CD4-positive, alpha-beta T cell treated with Interferon gamma for 1 hour (primary cell): Measurements from ENCODE around the gene ARL4C.

Source experiments
- DNase-seq: peaks from one replicate; pipeline ENCODE4 v3.0.0-alpha.2; 2020

Gene ARL4C, protein sequence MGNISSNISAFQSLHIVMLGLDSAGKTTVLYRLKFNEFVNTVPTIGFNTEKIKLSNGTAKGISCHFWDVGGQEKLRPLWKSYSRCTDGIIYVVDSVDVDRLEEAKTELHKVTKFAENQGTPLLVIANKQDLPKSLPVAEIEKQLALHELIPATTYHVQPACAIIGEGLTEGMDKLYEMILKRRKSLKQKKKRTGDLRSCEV

DNA sequence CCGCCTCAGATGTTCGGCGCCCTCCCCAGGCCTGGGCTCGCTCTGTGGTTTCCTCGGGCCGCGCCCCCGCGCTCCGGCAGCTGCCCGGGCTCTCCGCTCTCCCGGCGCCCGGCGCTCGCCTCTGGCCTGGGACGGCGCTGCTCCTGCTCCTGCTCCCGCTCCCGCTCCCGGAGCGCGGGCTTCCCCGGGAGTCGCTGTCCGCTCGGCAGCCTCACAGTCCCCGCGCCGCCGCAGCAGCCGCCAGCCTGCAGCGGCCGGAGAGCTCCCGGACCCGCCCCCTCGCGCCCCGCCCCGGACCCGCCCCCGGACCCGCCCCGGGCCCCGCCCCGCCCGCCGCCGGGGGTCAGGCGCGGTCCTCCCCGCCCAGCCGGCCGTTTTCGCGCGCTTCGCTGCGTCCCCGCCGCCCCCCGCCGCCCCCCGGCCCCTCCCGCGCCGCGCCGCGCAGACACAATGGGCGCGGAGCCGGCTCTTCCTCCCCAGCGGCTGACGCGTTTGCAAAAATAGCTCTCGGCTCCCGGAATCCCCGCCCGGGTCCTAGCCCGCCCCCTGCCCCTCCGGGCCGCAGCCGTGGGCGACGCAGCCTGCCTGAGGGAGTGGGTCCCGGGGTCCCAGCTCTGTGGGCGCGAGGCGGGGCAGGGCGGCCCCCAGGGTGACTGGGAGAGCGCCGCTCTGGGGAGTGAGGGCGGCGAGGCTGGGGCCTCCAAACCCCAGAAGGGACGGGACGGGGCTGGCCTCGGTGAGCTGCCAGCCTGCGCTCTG, at the start of gene ARL4C:
ARL4C (minus strand) TSS at position 247 of the 759 bp plus-strand sequence. CDS start 495 bp downstream, outside the sequence.
- DNase-seq: peak; percentile 72

DNA sequence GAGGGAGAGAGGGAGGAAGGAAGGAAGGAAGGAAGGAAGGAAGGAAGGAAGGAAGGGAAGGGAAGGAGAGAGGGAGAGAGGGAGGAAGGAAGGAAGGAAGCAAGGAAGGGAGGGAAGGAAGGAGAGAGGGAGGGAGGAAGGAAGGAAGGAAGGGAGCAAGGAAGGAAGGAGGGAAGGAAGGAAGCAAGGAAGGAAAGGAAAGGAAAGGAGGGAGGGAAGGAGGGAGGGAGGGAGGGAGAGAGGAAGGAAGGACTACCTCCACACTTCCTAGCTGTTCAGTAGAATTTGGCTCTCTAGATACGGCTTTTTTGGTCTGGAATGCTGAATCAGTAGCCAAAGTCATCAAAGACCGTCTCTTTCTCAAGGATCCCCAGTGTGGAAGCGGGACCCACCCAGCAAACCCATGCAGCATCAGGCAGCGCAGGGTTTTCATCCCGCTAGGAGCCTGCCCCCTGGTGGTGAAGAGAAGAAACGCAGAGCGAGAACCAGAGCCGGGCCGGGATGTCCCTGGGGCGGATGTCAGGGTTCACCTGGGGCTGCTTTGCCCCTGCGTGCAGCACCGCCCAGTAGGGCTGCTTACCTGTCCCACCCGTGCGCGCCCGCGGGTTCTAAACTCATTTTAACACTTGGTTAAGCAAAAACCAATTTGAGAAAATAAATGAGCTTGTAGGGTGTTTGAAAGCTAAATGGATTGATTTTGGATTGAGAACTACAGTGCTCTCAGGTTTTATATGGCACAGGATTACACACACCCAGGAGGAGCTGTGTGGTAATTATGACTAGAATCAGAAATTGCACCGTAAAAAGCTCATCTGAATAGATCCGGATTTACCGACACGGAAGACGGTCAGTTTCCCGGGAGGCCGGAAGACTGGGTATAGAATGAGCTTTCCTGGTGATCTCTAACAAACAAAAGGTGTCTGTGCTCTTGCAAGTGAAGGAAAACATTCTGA, 48.1 kb upstream of the ARL4C start:
- peak; percentile 61 for DNase-seq

DNA sequence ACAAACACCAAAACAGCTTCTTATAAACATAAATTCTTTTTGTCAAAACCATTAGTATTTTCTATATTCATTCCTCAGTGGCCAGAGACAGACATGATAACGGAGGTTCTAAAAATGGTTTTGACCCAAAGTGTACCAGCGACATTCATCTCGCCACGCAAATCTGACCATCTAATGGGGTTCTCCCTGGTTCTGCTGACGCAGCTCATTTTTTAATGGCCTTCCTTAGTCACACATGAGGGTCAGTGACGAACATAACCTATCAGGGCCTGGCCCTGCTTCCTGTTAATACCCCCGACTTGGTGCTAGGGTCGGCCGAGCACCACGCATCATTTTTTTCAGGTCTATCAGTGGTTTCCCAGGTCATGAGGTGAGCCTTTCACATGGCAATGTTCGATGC, 45.9 kb upstream of the ARL4C start:
- no peak for DNase-seq

DNA sequence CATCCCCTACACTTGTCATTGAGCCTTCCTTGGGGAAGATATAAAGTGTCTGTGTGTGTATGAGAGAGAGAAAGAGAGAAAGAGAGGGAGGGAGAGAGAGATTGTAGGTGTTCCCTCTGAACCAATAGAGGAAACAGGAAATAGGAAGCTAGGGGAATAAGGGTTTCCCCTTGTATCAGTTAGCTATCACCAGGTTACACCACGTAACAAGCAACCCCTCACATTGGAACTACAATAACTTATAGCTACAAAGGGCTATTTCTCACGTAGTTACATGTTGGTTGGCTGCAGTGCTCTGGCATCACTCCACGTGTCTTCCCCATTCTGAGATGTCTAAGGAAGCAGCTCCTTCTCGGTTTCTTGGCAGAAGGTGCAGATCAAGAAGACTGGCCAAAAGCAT, 41.0 kb upstream of the ARL4C start:
- DNase-seq: no peak

DNA sequence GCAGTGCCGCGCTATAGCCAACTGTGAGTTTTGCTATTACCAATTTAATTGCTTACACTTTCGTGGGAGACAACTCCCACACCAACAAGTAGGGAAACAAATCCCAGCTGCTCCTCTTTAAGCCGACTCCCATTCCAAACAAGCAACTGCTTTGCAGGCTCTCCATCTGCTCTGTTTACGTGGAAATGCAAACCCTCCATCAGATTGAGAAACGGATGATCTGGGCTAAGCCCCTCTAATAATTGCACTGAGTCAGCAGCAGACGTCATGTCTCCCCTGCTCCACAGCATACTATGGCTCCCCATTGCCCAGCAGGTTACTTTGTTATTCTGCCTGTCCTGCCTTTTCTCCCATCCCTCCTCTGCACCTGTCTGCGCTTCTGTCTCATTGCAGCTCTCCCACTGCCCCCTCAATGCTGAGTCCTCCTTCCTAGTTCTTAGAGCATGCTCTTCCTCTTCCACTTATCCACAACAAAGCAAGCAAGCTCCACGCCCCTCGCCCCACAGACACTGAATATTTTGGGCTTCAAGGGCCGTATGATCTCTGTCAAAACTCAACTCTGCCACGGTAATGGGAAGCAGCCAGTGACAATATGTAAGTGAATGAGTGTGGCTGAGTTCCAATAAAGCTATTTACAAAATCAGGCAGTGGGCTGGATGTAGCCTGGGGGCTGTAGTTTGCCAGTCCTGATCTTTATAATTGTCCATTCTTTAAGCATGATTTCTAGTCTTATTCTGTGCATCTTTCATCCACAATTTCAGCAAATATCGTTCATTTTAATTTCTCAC, 39.5 kb upstream of the ARL4C start:
- no peak for DNase-seq

DNA sequence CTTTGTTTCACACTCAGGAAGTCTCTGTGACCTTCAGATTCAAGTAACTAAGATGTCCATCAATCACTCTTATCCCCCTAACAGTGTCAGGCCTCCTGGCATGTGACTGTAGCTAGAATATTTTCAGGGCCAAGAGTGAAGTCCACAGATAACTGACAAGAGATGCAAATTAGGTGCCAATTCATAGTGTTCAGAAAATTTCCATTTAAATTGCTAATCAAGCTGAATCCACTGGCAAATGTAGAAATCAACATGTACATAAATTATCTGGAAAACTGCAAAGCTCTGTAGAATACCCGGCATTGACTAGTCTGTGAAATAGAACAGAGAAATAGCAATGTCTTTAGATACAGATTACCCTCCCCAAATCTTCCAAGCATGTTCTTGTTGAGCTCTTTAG, 38.6 kb upstream of the ARL4C start:
- DNase-seq: no peak

DNA sequence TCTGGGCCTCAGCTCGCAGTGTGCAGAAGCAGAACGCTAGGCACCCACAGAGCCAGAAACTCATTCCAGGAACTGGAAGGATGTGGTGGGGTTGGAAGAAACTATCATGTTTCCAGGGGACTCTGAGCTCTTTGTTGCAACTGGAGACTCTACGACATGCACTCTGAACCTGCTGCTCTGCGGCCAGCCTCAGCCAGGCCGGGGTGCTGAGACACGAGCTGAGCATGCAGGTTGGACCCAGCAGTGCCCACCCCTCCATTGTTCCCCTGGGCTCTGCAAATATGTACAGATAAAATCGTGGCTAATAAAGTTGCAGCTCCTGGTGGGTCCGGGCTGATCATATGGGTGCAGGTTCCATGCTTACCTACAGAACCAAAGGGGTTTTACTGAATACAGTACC, 37.6 kb upstream of the ARL4C start:
- no peak for DNase-seq

DNA sequence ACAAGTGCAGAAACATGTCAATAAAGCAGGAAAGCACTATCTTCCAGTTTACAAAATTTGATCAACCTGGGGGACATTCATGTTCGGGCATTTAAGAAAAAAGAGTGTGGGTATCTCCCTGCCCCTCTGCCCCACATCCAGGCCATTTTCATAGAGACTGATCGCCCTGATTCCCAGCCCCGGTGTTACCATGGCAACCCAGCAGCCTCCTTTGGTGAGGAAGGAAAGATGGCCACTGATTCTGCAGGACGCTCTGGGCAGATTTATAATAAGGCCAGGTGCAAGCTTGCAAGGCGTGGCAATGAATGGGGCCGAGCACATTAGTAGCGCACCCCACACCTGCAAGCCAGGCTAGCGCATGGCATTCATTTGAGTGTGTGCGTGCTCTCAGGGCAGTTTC, 36.7 kb upstream of the ARL4C start:
- DNase-seq: no peak

DNA sequence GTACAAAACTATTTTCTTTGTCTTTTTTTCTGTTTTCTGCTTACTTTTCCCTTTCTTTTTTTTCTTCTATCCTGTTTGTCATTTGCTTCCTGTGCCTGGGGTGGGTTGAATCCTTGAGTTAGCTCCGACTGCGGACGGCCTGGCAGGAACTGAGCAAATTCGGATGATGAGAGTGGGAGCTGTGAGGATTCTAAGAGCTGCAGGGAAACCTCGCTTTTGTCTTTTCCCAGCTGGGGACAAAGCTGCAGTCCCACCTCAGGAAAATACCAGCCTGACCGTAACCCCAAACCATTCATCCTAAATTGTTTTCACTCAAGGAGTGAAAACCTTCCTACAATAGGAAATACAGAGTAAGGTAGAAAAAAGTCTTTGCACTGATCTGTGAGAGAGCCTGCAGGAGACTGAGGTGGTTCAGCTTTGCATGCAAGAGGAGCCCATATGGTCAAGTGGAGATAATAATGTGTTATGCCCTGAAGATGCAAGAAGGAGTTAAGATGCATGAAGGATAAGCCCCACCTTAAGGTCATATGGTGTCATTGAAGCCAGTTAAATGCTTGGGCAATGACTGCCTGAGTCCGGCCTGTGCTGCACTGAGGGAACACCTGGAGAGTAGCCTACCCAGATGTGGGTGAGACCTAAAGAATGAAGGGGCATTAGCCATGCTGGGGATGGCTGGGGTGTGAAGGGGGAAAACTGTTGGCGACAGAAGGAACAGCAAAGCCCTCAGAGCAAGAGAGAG, 31.7 kb upstream of the ARL4C start:
- no peak for DNase-seq

DNA sequence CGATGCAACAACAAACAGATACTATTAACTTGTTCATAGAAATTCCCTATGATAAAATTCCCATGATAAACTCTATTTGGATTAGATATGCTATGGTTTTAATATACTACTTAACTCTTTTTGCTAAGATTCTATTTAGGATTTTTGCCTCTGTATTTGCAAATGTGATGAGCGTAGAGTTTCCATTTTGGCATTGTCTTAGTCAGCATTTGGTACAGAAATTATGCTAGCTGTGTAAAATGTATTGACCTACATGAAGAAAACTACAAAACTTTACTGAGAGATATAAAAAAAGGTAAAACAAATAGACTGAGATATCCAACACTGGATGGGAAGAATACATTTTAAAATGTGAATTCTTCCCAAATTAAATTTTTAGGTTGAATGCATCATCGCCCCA, 29.8 kb upstream of the ARL4C start:
- DNase-seq: no peak

DNA sequence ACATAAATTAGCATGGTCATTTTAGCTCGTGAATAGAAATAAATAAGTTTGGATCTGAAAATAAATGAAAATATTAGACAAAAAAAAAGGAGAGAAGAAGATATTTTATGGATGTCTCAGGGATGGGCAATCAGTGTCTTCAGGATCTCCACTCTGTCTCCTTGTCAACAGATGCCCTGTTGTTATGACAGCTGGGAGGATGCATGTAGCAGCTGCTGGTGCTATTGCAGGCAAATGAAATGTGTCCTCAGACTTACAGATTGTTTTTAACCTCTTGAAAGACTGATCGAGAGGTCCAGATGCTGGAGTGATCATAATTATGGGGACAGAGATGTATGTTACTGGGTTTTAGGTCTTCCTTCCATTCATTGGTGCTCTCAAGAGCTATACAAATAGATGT, 24.7 kb upstream of the ARL4C start:
- no peak for DNase-seq

DNA sequence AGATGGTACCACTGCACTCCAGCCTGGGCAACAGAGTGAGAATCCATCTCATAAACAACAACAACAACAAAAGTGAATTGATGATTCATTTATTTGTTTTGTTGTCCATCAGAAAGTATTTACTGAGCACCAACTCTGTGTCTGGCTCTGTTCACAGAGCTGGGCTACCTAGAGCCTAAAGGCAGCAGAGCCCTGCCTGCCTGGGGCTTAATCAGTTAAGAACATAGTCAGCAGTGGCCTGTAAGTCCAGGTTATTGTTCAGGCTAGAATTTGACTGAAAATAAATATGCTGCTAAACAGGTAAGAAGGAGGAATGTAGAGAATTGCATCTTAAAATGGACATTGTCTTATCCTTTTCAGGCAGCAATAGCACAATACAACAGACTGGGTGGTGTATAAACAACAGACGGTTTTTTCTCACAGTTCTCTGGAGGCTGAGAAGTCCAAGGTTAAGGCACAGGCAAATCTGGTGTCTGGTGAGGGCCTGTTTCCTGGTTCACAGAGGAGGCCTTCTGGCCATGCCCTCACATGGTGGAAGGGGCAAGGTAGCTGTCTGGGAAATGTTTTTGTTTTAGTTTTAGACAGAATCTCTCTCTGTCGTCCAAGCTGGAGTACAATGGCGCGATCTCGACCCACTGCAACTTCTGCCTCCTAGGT, 22.2 kb upstream of the ARL4C start:
- no peak for DNase-seq

DNA sequence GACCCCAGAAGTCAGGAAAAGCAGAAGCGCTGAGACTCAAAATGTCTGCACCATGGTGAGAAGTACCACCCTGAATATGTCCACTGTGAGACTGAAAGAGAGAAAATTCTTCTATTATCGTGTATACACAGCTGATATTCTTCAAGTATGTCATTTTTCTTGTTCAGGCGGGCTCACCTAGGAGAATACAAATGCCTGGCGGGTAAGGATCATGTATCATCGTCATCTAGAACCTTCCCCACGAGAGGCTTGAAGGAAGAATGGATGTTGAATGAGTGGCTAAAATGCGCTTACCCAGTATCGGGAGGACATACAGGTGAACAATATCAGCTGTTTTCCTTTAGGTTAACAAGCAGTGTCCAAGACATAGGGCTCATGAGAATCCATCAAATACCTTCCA, 21.1 kb upstream of the ARL4C start:
- no peak for DNase-seq

DNA sequence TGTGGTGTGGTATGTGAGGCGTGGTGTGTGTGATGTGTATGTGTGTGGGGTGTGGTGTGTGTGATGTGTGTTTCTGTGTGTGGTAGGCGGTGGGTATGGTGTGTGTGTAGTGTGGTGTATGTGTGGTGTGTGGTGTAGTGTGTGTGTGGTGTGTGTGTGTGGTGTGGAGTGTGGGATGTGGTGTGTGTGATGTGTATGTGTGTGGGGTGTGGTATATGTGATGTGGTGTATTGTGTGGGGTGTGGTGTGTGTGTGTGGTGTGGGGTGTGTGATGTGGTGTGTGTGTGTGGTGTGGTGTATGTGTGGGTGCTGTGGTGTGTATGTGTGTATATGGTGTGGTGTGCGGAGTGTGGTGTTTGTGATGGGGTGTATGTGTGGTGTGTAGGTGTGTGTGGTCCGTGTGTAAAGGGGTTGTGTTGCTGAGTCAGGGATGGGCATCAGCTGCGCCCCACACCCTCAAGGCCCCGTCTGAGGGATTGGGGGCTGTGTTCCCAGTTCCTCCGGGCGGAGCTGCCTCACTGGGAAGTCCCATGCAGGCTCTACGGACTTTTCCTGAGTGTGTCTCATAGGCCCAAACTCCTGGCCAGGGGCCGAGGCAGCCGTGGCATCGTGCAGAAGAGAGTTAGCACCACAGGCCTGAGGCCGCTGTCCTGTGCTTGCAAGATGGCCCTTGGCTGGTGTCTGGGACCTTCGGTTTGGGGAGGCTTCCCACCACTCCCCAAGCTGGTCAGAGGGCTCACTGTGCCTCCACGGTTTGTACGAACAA, 18.2 kb upstream of the ARL4C start:
- no peak for DNase-seq

DNA sequence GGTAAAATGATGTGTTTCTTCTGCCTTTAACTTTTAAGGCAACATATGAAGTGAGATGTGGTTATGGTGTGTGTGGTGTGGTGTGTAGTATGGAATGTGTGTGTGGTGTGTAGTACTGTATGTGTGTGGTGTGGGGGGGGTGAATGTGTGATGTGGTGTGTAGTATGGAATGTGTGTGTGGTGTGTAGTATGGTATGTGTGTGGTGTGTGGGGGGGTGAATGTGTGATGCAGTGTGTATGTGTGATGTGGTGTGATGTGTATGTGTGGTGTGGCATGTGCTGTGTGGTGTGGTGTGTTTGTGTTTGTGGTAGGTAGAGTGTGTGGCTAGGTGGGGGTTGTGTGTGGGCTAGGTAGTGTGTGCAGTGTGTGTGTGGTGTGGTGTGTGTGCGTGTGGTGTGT, 17.2 kb upstream of the ARL4C start:
- no peak for DNase-seq

DNA sequence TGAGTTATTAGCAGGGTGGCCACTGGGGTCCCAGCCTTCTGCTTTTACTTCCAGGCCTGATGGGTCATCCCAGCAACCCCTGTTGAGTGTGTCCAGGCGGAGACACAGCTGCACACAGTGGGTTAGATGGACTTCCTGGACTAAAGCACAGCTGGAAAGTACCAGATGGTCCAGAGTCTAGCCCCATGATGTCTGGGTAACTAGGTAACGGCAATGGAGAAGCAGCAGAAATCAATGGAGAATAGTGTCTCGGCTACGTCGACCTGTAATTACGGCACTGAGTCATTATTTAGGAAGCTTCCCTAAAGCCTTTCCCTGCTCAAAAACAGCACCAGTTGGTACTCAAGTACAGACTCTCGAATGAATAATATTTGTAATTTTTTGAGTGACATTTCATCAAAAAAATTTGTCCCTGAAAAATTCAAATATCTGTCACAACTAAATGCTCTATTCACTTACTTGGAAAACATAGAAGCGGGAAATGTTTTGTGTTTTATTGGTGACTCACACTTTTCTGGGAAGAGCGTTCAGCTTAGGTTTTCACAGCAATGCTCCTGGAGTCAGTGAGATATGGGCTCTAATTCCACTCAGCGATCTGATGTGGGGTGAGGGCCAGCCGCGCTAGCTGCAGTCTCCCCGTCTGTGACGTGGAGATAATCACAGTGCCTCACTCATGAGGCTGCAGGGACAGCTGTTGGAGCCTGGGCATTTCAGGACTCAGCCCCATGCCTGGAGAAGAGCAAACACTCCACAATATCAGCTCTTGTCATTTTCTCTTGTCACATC, 16.2 kb upstream of the ARL4C start:
- no peak for DNase-seq

DNA sequence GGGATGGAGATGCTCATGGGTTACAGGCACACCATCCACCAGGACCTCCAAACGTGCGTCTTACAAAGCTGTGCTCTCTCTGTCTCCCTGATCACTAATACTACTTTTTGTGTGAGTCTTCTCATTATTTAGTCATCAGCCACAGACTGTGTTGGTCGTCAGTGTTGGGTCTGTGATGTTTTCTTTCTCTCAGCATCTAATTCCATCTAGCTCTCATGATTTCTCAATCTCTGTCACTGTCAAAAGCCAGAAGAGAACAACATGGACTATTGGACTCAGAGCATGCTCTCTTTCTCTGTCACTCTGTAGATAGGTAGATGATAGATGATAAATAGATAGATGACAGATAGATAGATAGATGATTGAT, 6.0 kb upstream of the ARL4C start:
- DNase-seq: no peak

DNA sequence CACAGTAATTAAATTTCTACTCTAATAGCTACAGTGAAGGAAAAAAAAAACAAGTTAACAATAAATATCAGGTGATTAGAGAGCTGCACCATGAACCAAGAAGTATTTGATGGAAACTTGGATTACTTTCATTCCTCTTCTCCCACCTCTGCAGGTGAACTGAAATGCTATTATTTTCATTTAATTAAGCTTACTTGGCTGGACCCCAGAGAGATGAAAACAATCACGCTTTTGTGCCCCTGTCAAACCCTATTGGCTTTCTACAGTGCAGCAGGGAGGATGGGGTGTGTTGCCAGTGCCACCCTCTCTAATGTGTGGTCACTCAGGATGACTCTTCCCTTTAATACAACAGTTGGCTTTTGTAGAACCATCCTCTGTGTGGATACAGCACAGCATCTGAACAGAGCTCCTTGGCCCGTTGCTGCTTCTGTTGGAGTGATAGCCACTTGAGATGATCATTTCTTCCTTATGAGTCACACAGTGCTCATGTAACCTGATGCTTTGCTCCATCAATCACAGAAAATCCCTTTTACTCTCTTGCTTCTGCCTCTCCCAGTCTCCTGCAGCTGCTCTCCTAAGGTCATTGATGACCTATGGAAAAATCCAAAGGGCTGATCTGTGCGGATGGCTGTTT, 5.5 kb upstream of the ARL4C start:
- DNase-seq: no peak

DNA sequence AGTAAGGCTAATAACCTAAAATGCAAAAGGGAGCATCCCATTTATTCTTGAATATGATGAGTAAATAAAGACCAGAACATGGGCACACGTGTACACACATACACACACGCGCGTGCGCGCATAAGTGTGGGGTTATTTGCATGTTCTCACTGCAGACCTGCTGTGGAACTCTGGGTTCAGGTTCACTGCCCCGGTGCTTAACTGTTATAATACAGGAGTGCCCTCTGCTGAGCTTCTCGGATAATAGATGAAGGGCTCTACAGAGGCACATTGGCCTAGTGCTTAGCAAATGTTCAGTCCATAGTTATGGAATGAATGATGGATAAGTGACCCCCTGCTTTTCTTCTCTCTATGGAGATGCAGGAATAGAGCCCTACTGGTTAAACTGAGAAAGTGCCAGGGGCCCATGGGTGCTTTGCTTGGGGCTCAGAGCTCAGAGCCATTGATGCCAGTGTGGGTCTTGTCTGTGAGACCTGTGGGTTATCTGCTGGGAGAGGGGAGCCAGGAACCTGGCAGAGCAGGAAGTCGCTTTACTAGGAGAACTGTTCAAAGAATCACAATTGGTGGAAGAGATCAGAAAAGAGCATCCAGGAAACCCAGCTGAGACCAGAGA, 3.6 kb upstream of the ARL4C start:
- peak; percentile 84 for DNase-seq
